C4-2B (cell line): ENCODE results near the gene TMEM200C.

Experiments
- H3K27ac ChIP-seq: fragments of 450-650 bp; 2 replicates; pipeline ENCODE4 v1.5.1; 2017
- ZFX ChIP-seq: fragments of 450-650 bp; IDR thresholded peaks from 2 replicates; pipeline ENCODE4 v1.6.1; 2017
- TF ChIP-seq, protein P1 (sequence below): fragments of 450-650 bp; conservative IDR thresholded peaks from 2 replicates; pipeline ENCODE4 v1.5.1; 2017; ENCODE audit warnings: mild to moderate bottlenecking

The TMEM200C gene

DNA sequence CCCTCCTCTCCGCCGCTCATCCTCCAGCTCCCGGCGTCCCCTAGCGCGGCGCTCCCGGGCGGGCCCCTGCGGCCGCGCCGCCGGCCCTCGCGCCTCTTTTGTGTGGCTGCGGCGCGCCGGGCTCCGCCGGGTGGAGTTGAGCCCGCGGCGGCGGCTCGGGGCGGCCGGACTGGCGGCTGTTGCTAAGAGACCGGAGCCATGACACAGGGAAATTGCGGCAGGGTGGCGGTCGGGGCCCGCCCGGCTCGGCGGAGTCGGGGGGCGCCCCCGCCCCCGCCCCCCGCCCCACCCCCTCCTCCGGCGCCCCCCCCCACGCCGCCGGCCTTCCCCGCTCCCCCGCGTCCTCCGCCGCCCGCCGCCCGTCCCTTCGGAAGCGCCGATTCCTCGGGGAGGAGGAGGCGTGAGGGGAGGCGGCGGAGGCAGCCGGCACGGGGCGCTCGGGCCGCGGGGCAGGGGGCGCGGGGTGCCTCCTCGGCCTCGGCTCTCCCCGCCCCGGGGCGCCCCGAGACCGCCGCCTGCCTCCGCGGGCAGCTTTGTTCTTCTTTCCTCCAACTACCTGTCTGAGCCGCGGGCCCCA lies at the start of gene TMEM200C:
TMEM200C (minus strand) TSS at position 224 of the 577 bp plus-strand sequence. CDS start 3,459 bp downstream, outside the sequence.
- TF ChIP-seq, protein P1, sequence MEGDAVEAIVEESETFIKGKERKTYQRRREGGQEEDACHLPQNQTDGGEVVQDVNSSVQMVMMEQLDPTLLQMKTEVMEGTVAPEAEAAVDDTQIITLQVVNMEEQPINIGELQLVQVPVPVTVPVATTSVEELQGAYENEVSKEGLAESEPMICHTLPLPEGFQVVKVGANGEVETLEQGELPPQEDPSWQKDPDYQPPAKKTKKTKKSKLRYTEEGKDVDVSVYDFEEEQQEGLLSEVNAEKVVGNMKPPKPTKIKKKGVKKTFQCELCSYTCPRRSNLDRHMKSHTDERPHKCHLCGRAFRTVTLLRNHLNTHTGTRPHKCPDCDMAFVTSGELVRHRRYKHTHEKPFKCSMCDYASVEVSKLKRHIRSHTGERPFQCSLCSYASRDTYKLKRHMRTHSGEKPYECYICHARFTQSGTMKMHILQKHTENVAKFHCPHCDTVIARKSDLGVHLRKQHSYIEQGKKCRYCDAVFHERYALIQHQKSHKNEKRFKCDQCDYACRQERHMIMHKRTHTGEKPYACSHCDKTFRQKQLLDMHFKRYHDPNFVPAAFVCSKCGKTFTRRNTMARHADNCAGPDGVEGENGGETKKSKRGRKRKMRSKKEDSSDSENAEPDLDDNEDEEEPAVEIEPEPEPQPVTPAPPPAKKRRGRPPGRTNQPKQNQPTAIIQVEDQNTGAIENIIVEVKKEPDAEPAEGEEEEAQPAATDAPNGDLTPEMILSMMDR = no peak
- TF ChIP-seq ZFX = no peak
- no peak within 1 kb of the TSS for H3K27ac ChIP-seq

DNA sequence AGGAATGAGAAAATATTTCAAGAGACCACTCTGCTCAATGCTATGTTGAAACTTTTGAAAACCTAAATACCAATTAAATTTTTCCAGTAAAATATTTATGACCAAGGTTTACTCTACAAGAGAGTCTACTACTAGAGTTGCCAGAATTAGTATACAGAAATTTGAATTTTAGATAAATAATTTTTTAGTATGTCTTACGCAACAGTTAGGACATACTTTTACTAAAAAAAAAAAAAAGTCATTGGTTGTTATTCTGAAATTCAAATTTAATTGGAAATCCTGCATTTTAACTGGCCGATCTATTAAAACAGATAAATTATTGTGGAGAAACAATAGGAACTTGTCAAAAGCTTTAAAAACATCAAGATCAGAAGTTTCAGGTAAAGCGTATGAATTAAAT lies 49.1 kb upstream of the TMEM200C start:
- H3K27ac ChIP-seq = no peak overlapping the region
- no peak for TF ChIP-seq ZFX
- TF ChIP-seq, protein P1 = no peak

DNA sequence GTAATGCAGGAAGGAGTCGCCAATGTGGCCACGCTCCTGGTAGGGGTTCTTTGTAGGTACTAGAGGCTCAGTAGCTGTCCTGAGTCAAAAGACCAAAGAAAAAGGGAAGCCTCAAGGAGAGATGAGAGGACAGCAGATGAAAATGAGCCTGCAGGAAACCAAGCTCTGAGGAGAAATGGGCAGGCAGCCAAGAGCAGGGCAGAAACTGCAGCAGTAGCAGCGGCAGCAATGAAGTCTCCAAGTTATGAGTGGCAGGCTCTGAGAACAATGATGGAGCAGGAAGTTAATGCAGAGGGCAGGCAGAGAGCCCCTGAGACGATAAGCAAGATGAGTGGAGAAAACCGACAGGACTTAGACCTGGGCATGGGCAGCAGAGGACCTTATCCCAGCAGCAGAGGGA lies 48.2 kb upstream of the TMEM200C start:
- TF ChIP-seq, protein P1 = no peak
- no peak for TF ChIP-seq ZFX
- H3K27ac ChIP-seq = no peak overlapping the region

DNA sequence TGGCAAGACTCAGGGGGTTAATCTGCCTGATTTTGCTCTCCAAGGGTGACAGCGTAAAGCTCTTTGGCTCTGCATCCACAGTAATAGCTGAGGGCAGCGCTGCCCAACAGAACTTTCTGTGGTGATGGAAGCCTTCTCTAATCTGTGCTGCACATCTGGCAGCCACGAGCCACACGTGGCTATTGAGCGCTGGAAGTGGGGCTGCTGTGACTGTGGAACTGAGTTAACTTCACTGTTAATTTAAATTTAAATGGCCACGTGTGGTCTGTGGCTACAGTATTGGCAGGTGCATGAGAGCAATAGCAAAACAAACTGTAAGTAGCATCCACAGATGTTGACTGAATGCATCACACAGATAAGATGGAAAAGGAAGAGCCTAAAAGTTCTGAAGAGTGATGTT lies 47.3 kb upstream of the TMEM200C start:
- H3K27ac ChIP-seq = no peak overlapping the region
- TF ChIP-seq, protein P1 = no peak
- no peak for TF ChIP-seq ZFX

DNA sequence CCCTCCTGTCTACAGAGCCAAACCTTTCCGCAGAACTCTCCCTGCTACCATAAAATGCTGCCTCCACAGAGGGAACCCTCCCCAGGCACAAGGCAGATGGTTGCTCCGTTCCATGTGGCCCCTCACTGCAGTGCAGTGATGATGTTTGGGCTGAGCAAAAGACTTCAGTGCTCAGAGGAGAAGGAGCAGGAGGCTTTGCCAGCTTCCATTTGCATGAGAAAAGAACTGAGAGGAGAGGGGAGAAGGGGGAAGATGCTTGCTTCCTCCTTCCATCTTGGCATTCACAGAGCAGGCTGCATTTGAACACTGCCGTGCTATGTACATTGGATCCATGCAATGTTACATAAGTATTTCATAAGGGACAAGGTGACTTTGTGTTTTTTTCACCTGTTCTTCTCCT lies 46.6 kb upstream of the TMEM200C start:
- H3K27ac ChIP-seq = no peak overlapping the region
- TF ChIP-seq ZFX = no peak
- TF ChIP-seq, protein P1 = no peak

DNA sequence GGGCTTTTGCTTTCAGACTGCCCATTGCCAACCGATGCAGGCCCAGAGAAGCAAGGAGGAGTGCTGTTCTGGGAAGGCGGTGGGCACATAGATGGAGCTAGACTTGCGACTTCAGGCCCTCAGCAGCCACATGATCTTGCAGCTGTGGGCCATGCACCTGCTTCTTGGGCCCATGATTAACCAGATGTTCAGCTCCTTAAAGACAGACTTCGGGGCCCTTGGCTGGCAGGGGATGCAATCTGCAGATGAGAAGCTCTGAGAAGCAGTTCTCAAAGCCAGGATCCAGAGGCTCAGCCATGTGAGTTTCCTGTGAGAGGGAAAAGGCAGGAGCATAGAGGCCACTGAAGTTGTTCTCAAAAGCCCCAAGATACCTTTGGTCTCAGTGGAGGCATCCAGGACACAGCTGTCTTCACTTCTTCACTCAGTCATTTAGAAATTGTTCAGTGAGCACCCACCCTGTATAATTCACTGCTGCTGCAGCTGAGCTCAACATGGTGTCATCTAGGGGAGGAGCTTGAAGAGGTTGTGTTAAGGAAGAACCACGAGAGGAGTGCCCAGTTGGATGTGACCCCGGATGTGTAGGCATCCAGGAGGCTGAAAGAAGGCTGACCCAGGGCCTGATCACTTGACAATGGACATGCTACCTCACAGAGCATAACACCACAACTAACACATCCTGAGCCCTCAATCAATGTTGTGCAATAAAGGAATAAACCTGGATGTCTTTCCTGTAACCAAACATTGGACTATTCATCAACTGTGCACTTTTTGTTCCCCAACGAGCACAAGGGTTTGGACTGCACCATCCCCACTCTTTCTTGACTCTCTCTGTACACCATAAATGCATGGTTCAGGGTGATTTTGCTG lies 44.7 kb upstream of the TMEM200C start:
- H3K27ac ChIP-seq = no peak overlapping the region
- TF ChIP-seq, protein P1 = no peak
- no peak for TF ChIP-seq ZFX

DNA sequence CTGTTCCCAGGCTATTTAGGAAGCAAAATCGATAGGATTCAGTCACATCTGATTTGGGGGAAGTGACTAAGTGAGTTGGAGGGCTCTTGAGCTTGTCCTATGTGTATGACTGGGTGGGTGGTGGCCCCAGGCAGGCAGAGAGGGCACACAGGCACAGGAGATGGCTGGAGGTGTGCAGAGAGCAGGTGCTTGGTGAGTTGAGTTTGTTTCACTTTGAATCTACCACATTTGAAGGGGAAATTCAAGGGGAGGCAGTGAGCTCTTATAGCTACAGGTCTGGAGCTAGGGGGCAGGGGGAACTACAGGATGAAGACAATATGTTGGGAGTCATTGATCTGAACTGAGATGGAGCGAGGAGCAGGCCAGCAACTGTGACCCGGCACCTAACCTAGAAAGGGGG lies 42.5 kb upstream of the TMEM200C start:
- TF ChIP-seq, protein P1 = no peak
- no peak for TF ChIP-seq ZFX
- no peak overlapping the region for H3K27ac ChIP-seq
